ENCODE results near the gene VCL. TPM values are rescaled to one million over a fixed set of nuclear protein-coding genes. Genes with fewer than 3 reads are reported as not detected.

VCL gene
- total and polyA plus RNA-seq, 2 of the 8 experiments (the other 6 are each of a cell fraction or from before 2014, with no cell fraction given), result 119 to 377 TPM

- TF ChIP-seq CHD7 (IDR thresholded peaks at IDR 0.05; ENCODE audit: insufficient replicate concordance, low read length) (no peak), CHD1 (IDR thresholded peaks at IDR 0.05; ENCODE audit: low read depth, low read length) (no peak)
Measured at GRCh38 chr10:74160013-74160412, 162.1 kb downstream of the VCL start (continued).

Data from H1 (cell line).